ENCODE measurements around the gene TOP2A. TPM values are rescaled to one million over a fixed set of nuclear protein-coding genes. Genes with fewer than 3 reads are reported as not detected.

TOP2A gene
- total and polyA plus RNA-seq, 9 of the 15 experiments (the other 6 are each of a cell fraction or from before 2014, with no cell fraction given): 133 to 347 (median 259) TPM

DNA sequence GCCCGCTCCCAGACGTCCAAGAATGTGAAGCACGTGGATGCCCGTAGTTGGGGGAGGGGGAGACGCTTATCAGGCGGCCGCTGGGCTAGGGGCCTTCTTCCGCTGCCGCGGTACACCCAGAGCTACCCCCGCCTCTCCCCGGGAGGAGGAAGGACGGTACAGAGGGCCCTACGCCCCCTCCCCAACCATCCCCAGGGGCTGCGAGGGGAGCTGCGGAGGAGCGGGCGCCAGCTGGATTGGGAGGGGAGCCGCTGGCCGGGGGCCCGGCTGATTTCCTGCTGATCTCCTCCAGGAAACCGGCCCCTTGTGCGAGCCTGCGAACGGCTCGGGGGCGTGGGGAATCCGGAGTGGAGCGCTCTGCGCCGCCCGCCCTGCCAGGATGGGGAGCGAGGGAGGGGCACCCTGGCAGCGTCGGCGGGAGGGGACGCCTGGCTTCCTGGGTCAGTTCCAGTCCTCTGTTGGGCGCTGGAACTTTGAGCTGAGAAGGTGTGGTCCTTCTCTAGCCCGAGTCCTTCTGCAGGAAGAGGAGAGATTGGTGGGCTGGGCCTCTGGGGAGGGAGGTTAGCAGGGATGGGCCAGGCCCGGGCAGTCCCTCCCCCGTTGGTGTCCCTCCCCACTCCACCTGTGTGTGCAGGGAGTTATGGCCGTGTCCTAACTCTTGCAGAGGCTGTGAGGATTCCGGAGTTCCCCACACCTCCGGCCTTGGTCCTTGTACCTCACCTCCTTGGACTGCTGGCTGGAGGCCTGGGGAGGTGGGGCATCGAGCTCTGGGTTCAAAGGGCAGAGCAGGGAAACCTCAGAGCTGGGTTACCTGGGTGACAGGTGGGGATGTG is 72.3 kb downstream of the TOP2A start (continued):
- TF ChIP-seq, protein P1, sequence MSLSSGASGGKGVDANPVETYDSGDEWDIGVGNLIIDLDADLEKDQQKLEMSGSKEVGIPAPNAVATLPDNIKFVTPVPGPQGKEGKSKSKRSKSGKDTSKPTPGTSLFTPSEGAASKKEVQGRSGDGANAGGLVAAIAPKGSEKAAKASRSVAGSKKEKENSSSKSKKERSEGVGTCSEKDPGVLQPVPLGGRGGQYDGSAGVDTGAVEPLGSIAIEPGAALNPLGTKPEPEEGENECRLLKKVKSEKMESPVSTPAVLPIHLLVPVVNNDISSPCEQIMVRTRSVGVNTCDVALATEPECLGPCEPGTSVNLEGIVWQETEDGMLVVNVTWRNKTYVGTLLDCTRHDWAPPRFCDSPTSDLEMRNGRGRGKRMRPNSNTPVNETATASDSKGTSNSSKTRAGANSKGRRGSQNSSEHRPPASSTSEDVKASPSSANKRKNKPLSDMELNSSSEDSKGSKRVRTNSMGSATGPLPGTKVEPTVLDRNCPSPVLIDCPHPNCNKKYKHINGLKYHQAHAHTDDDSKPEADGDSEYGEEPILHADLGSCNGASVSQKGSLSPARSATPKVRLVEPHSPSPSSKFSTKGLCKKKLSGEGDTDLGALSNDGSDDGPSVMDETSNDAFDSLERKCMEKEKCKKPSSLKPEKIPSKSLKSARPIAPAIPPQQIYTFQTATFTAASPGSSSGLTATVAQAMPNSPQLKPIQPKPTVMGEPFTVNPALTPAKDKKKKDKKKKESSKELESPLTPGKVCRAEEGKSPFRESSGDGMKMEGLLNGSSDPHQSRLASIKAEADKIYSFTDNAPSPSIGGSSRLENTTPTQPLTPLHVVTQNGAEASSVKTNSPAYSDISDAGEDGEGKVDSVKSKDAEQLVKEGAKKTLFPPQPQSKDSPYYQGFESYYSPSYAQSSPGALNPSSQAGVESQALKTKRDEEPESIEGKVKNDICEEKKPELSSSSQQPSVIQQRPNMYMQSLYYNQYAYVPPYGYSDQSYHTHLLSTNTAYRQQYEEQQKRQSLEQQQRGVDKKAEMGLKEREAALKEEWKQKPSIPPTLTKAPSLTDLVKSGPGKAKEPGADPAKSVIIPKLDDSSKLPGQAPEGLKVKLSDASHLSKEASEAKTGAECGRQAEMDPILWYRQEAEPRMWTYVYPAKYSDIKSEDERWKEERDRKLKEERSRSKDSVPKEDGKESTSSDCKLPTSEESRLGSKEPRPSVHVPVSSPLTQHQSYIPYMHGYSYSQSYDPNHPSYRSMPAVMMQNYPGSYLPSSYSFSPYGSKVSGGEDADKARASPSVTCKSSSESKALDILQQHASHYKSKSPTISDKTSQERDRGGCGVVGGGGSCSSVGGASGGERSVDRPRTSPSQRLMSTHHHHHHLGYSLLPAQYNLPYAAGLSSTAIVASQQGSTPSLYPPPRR (CRISPR knock-in tag; IDR thresholded peaks at IDR 0.05; ENCODE audit: borderline replicate concordance): no peak
- TF ChIP-seq, protein P2, sequence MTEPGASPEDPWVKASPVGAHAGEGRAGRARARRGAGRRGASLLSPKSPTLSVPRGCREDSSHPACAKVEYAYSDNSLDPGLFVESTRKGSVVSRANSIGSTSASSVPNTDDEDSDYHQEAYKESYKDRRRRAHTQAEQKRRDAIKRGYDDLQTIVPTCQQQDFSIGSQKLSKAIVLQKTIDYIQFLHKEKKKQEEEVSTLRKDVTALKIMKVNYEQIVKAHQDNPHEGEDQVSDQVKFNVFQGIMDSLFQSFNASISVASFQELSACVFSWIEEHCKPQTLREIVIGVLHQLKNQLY (CRISPR knock-in tag; conservative IDR thresholded peaks at IDR 0.05): no peak
- TF ChIP-seq, protein P3, sequence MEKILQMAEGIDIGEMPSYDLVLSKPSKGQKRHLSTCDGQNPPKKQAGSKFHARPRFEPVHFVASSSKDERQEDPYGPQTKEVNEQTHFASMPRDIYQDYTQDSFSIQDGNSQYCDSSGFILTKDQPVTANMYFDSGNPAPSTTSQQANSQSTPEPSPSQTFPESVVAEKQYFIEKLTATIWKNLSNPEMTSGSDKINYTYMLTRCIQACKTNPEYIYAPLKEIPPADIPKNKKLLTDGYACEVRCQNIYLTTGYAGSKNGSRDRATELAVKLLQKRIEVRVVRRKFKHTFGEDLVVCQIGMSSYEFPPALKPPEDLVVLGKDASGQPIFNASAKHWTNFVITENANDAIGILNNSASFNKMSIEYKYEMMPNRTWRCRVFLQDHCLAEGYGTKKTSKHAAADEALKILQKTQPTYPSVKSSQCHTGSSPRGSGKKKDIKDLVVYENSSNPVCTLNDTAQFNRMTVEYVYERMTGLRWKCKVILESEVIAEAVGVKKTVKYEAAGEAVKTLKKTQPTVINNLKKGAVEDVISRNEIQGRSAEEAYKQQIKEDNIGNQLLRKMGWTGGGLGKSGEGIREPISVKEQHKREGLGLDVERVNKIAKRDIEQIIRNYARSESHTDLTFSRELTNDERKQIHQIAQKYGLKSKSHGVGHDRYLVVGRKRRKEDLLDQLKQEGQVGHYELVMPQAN (IDR thresholded peaks at IDR 0.05; ENCODE audit: borderline replicate concordance): no peak
- TF ChIP-seq EZH2 (IDR thresholded peaks at IDR 0.05; ENCODE audit: borderline replicate concordance, low read depth, low read length) (no peak), HCFC1 (IDR thresholded peaks at IDR 0.05; ENCODE audit: low read depth, low read length) (no peak), ZEB2 (IDR thresholded peaks at IDR 0.05) (0 out of 2 replicates have a peak, but pooled peaks have one; percentile 38), EGR1 (conservative IDR thresholded peaks at IDR 0.05) (peak; percentile 31), ZNF778 (CRISPR knock-in tag; IDR thresholded peaks at IDR 0.05) (no peak), ETV5 (CRISPR knock-in tag; IDR thresholded peaks at IDR 0.05; ENCODE audit: low read depth) (no peak), HOXB6 (CRISPR knock-in tag; IDR thresholded peaks at IDR 0.05; ENCODE audit: borderline replicate concordance) (no peak), RBM14 (IDR thresholded peaks at IDR 0.05; ENCODE audit: borderline replicate concordance, insufficient read depth, low read depth, low read length) (0 out of 2 replicates have a peak, but pooled peaks have one; percentile 33)
- TF ChIP-seq, protein P4, sequence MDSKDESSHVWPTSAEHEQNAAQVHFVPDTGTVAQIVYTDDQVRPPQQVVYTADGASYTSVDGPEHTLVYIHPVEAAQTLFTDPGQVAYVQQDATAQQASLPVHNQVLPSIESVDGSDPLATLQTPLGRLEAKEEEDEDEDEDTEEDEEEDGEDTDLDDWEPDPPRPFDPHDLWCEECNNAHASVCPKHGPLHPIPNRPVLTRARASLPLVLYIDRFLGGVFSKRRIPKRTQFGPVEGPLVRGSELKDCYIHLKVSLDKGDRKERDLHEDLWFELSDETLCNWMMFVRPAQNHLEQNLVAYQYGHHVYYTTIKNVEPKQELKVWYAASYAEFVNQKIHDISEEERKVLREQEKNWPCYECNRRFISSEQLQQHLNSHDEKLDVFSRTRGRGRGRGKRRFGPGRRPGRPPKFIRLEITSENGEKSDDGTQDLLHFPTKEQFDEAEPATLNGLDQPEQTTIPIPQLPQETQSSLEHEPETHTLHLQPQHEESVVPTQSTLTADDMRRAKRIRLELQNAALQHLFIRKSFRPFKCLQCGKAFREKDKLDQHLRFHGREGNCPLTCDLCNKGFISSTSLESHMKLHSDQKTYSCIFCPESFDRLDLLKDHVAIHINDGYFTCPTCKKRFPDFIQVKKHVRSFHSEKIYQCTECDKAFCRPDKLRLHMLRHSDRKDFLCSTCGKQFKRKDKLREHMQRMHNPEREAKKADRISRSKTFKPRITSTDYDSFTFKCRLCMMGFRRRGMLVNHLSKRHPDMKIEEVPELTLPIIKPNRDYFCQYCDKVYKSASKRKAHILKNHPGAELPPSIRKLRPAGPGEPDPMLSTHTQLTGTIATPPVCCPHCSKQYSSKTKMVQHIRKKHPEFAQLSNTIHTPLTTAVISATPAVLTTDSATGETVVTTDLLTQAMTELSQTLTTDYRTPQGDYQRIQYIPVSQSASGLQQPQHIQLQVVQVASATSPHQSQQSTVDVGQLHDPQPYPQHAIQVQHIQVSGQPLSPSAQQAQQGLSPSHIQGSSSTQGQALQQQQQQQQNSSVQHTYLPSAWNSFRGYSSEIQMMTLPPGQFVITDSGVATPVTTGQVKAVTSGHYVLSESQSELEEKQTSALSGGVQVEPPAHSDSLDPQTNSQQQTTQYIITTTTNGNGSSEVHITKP (IDR thresholded peaks at IDR 0.05; ENCODE audit: partially characterized antibody): peak; percentile 13
- TF ChIP-seq, protein P5, sequence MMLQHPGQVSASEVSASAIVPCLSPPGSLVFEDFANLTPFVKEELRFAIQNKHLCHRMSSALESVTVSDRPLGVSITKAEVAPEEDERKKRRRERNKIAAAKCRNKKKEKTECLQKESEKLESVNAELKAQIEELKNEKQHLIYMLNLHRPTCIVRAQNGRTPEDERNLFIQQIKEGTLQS (IDR thresholded peaks at IDR 0.05): no peak
- TF ChIP-seq, protein P5 (CRISPR knock-in tag; conservative IDR thresholded peaks at IDR 0.05): no peak
